ENCODE data around the gene KAZN. TPM values are rescaled to one million over a fixed set of nuclear protein-coding genes. Genes with fewer than 3 reads are reported as not detected.

KAZN gene
- total RNA-seq, 1 donor from 2014 or later = 5.7 TPM

GRCh38 chr1:15107911-15108310 lies 509.4 kb downstream of the KAZN start:
- no peak for TF ChIP-seq CTCF (conservative IDR thresholded peaks at IDR 0.05; ENCODE audit: low read depth, low read length)
- H3K4me3 ChIP-seq (ENCODE audit: low read depth, low read length) = no peak overlapping the region
- DNase-seq (ENCODE audit: low read depth) = no peak

GRCh38 chr1:15110128-15110866 lies 511.8 kb downstream of the KAZN start:
- TF ChIP-seq CTCF (conservative IDR thresholded peaks at IDR 0.05; ENCODE audit: low read depth, low read length) = no peak
- H3K4me3 ChIP-seq (ENCODE audit: low read depth, low read length) = no peak overlapping the region

GRCh38 chr1:15110867-15111230 lies 512.4 kb downstream of the KAZN start:
- DNase-seq (ENCODE audit: low read depth) = no peak
- no peak overlapping the region for H3K4me3 ChIP-seq (ENCODE audit: low read depth, low read length)
- peak; percentile 17 for TF ChIP-seq CTCF (conservative IDR thresholded peaks at IDR 0.05; ENCODE audit: low read depth, low read length)

More at GRCh38 chr1:15110128-15110866, 511.8 kb downstream of the KAZN start:
- no peak for DNase-seq (ENCODE audit: low read depth)

GRCh38 chr1:15113146-15113545 lies 514.7 kb downstream of the KAZN start:
- no peak for DNase-seq (ENCODE audit: low read depth)
- TF ChIP-seq CTCF (conservative IDR thresholded peaks at IDR 0.05; ENCODE audit: low read depth, low read length) = no peak
- H3K4me3 ChIP-seq (ENCODE audit: low read depth, low read length) = no peak overlapping the region

- no peak for TF ChIP-seq CTCF (conservative IDR thresholded peaks at IDR 0.05; ENCODE audit: low read depth, low read length)
- H3K4me3 ChIP-seq (ENCODE audit: low read depth, low read length) = no peak overlapping the region
- no peak for DNase-seq (ENCODE audit: low read depth)
Measured at GRCh38 chr1:15114884-15115283, 516.4 kb downstream of the KAZN start.

- no peak for DNase-seq (ENCODE audit: low read depth)
- TF ChIP-seq CTCF (conservative IDR thresholded peaks at IDR 0.05; ENCODE audit: low read depth, low read length) = no peak
- H3K4me3 ChIP-seq (ENCODE audit: low read depth, low read length) = no peak overlapping the region
Measured at GRCh38 chr1:15115542-15116330, 517.3 kb downstream of the KAZN start.

Data from epithelial cell of proximal tubule (primary cell).